22Rv1 (cell line): ENCODE data around the gene MAP2K3.
"Not testable (repeated sequence)": the region's sequence is repeated elsewhere in the genome, so short reads cannot be mapped to it uniquely, and the experiment has no call there.

Experiments used
- CTCF ChIP-seq: fragments of 450-650 bp; IDR thresholded peaks from 2 replicates; pipeline ENCODE4 v1.5.1; 2017; ENCODE audit warnings: mild to moderate bottlenecking
- ZFX ChIP-seq: fragments of 450-650 bp; IDR thresholded peaks from 2 replicates; pipeline ENCODE4 v1.6.1; 2017; ENCODE audit warnings: antibody characterized with exemption, borderline replicate concordance

GRCh38 chr17:21341279-21341678, 56.8 kb downstream of the MAP2K3 start:
- TF ChIP-seq CTCF, ZFX: not testable (repeated sequence)
